Measurements from ENCODE around the gene TET3.

DNA sequence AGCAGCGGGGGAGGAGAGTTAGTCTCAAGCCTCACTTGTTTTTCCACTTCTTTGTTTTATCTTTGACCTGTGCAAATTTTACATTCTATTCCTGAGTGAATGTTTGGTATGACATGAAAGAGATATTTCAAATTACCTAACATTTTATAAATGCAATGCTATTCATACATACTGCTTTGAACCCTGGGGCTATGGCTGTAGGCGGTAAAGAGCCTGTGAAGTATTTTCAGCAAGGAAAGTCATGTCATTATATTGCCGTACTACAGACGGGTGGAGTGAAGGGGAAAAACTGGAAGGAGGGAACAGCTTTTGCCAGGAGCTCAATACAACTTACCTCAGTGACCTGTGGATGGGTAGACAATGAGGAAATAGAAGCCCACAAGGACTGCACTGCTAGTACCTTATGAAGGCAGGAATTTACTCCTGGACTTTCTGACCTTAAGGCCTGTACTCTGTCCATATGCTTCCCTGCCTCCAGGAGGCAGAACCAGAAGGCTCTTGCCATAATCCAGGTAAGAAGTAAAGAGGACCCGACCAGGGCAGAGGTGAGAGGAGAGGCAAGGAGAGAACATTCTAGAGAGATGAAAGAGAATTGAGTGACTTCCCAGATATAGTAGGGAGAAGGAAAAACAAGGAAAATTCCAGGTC, 28.4 kb upstream of the TET3 start:
- TF ChIP-seq, protein P1, sequence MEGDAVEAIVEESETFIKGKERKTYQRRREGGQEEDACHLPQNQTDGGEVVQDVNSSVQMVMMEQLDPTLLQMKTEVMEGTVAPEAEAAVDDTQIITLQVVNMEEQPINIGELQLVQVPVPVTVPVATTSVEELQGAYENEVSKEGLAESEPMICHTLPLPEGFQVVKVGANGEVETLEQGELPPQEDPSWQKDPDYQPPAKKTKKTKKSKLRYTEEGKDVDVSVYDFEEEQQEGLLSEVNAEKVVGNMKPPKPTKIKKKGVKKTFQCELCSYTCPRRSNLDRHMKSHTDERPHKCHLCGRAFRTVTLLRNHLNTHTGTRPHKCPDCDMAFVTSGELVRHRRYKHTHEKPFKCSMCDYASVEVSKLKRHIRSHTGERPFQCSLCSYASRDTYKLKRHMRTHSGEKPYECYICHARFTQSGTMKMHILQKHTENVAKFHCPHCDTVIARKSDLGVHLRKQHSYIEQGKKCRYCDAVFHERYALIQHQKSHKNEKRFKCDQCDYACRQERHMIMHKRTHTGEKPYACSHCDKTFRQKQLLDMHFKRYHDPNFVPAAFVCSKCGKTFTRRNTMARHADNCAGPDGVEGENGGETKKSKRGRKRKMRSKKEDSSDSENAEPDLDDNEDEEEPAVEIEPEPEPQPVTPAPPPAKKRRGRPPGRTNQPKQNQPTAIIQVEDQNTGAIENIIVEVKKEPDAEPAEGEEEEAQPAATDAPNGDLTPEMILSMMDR (conservative IDR thresholded peaks at IDR 0.05; ENCODE audit: low read depth, low read length) = no peak
- TF ChIP-seq POLR2A (IDR thresholded peaks at IDR 0.05; ENCODE audit: low read depth, low read length) (no peak), CEBPB (IDR thresholded peaks at IDR 0.05; ENCODE audit: low read depth, low read length) (no peak), MXI1 (IDR thresholded peaks at IDR 0.05; ENCODE audit: borderline replicate concordance, low read depth, low read length) (no peak), RAD21 (IDR thresholded peaks at IDR 0.05; ENCODE audit: low read length) (no peak), RCOR1 (IDR thresholded peaks at IDR 0.05; ENCODE audit: insufficient replicate concordance, low read length) (no peak), SMC3 (IDR thresholded peaks at IDR 0.05; ENCODE audit: low read depth, low read length) (no peak), MAZ (IDR thresholded peaks at IDR 0.05; ENCODE audit: borderline replicate concordance, low read depth, low read length) (no peak)
- TF ChIP-seq, protein P2, sequence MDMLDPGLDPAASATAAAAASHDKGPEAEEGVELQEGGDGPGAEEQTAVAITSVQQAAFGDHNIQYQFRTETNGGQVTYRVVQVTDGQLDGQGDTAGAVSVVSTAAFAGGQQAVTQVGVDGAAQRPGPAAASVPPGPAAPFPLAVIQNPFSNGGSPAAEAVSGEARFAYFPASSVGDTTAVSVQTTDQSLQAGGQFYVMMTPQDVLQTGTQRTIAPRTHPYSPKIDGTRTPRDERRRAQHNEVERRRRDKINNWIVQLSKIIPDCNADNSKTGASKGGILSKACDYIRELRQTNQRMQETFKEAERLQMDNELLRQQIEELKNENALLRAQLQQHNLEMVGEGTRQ (IDR thresholded peaks at IDR 0.05; ENCODE audit: low read depth, low read length) = no peak
